NCI-H2196 (cell line): ENCODE results near the gene IFI44L.

Experiments used
- DNase-seq: peaks from one replicate; lab custom pipeline; 2025; ENCODE audit not compliant: unreplicated experiment; lab: John Stamatoyannopoulos, UW

The IFI44L gene

GRCh38 chr1:78687315-78687714 is 67.1 kb downstream of the IFI44L start:
- no peak for DNase-seq

- no peak for DNase-seq
These were observed 67.7 kb downstream of the IFI44L start for GRCh38 chr1:78687914-78688313.

- DNase-seq: no peak
These were observed 68.4 kb downstream of the IFI44L start for GRCh38 chr1:78688697-78689096.

- DNase-seq: no peak
These were observed 70.3 kb downstream of the IFI44L start for GRCh38 chr1:78690516-78690915.

GRCh38 chr1:78691995-78692747 is 71.9 kb downstream of the IFI44L start:
- DNase-seq: no peak
